GM20431 (cell line): Measurements from ENCODE around the gene SCCPDH.
"Not testable (repeated sequence)": the region's sequence is repeated elsewhere in the genome, so short reads cannot be mapped to it uniquely, and the experiment has no call there.

Experiments used
- in situ Hi-C: fragments of 300-500 bp; cut with MseI, MboI; formaldehyde crosslinking; loops from one replicate; pipeline ENCODE4 v1.15.0; 2020; ENCODE audit warnings: low sequenced_read_pairs; ENCODE audit not compliant: unreplicated experiment

The SCCPDH gene

GRCh38 chr1:246724016-246724730, at the start of gene SCCPDH:
Gene SCCPDH, plus strand, starts transcription at chr1:246724409. Its CDS starts 14 bp downstream, at chr1:246724423.
- in situ Hi-C loops = no loop called here

DNA sequence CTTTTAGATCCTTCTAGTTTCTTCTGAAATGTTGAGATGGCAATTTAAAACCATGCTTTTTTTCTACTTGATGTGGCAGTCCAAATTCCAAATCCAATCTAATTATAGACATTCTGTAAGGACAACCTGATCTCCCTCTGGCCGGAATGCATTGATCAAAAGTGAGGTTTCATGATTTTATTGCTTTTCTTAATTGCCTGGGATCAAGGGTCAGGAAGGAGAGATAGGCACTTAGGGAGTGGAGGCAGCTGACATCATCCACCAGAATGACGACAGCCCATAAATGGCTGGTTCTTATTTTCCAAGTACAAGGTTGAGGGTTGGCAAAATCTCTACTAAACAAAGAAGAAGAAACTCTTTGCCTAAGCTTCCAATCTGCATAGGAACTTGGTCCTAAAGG, 46.4 kb upstream of the SCCPDH start:
- in situ Hi-C loops = no loop called here

GRCh38 chr1:246678816-246679793, 45.1 kb upstream of the SCCPDH start:
- in situ Hi-C loops = no loop called here

- in situ Hi-C loops = no loop called here
Observed at GRCh38 chr1:246679794-246680177, 44.4 kb upstream of the SCCPDH start.

DNA sequence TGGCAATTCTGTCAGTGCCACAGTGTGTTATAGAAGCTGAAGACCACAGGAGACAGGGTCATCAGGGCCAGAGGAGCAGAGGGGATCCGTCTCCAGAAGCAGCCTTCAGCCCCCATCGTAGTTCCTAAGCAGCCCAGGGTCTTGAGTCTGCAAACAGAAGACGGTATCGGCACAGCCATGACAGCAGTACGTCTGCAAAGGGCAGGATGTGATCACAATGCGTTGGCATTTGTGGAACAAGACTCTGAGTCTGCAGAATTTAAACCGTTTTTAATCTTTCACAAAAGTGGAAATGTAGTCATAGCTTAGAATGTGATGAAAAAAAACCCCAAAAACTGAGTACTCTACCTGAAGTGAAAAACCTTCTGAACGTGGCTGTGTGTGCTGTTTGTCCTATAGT, 44.0 kb upstream of the SCCPDH start:
- in situ Hi-C loops = no loop called here

DNA sequence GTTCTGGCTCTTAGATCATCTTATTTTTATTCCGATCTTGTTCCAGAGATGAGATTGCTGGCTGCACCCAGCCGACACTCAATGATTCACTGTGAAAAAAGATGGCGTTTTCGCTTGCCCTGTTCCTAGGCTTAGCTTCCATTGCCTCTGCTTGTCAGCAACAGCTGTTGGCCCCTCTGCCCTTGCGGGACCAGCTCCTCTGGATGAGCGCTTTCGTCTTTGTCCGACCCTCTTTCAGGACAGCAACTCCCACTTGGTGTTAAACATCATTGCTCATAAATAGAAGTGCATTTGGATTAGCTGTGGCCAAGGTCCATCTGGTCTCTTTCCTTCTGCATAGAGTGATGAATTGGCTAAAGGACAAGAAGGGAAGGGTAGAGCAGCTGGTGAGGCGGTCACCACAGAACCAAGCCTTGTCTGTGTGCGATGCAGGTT, 43.5 kb upstream of the SCCPDH start:
- in situ Hi-C loops = no loop called here

- in situ Hi-C loops = no loop called here
Observed at GRCh38 chr1:246681900-246682895, 42.0 kb upstream of the SCCPDH start.

DNA sequence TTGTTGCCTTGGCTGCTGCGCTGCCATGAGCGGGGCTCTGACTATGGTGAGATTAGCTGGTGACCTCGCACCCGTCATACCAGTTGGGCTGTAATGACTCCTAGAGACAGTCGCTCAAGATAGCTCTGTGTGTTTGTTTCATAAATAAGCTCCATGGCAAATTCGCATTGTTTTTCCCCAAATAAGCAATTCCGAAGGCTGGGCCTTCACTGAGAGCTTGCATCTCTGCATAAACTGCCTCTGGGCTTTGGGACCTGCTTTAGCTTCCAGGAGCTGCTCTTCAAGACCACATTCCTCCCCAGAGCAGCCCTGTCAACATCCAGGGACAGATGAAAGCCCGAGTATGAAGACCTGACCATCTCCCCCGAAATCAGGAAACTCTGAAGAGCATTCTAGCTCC, 40.7 kb upstream of the SCCPDH start:
- in situ Hi-C loops = no loop called here

- in situ Hi-C loops = no loop called here
Observed at GRCh38 chr1:246687002-246687401, 37.2 kb upstream of the SCCPDH start.

DNA sequence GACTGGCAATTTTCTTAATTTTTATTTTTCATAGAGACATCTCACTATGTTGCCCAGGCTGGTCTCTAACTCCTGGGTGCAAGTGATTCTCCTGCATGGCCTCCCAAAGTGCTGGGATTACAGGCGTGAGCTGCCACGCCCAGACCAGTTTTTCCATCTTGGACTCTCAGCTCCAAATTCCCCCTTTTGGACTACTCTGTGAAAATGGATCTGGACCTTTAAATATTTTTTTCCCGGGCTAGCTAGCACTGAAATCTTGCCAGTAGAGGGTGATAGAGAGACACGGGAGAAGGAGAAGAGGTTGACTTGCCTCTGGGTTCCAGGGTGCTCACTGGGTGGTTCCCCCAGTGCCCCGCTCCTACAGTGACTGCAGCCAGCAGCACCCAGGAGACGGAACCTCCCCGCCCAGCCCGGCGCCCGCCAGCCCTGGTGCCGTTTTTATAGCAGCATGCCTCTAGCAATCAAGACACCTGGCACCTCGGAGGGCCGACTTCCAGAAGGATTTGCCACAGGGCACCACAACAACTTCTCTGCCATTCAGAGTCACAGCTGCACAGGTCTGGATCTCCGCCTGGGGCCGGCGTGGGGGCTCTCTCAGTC, 34.7 kb upstream of the SCCPDH start:
- in situ Hi-C loops = no loop called here

- in situ Hi-C loops = no loop called here
Observed at GRCh38 chr1:246690100-246690499, 34.1 kb upstream of the SCCPDH start.

DNA sequence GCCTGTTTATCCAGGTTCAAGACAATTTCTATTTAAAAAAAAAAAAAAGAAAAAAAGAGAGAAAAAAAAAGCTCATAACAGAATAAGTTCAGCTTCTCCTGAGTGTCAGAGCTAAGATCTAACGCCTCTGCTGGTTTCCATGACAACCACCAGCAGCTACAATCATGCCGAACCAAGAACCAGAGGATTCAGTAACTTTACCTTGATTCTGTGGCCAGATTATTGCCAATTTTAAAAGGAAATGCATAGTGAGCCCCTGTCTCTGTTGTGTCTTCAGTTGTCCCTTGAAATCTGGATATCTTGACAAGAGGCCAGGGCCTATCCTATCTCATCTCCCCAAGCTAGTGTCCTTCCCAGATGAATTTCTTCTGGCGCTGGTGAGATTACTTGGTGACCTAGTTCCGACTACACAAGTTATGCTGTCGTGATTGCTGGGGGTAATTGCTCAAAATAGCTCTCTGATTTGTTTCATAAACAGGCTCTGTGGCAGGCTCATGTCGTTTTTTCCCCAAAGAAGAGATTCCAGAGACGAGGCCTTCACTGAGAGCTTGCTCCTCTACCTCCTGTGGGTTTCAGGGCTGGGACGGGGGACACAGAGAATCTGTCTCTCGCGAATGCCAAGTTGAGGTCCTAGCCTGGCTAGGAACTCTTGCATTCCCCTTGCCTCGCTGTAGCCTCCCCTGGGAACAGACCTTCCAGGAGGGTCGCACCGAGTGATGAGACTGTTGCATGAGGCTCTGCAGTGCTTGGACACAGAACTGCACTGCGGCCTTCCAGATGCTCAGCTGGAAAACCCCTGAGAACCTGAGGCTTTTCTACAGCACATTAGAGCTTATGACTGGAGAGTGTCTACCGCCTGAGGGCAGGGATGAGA, 32.4 kb upstream of the SCCPDH start:
- in situ Hi-C loops = no loop called here

DNA sequence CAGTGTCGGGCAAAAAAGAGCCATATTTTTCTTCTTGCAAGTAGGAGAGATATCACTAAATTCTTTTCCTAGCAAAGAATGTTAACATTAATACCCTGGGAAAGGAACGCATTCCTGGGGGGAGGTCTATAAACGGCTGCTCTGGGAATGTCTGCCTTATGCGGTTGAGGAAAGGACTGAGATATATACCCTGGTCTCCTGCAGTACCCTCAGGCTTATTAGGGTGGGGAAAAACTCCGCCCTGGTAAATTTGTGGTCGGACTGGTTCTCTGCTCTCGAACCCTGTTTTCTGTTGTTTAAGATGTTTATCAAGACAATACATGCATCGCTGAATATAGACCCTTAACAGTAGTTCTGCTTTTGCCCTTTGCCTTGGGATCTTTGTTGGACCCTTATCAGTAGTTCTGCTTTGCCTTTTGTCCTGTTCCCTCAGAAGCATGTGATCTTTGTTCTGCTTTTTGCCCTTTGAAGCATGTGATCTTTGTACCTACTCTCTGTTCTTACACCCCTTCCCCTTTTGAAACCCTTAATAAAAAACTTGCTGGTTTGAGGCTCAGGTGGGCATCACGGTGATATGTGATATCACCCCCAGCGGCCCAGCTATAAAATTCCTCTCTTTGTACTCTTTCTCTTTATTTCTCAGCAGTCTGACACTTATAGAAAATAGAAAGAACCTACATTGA, 29.9 kb upstream of the SCCPDH start:
- in situ Hi-C loops = not testable (repeated sequence)

DNA sequence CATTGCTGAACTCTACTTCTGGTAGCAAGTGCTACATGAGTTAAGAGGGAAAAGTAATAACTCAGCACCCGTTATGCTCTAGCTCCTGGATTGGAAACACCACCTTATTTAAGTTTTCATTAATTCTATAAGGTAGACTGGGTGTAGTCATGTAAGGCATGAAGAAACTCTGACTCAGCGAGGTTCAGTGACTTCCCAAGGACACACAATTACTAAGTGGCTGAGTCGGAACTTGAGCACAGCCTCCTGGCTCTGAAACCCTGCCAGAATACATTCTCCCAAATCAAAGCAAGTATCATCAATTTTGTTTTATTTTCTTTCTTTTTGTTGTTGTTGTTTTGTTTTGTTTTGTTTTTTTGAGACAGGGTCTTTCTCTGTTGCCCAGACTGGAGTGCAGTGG, 29.1 kb upstream of the SCCPDH start:
- in situ Hi-C loops = no loop called here

DNA sequence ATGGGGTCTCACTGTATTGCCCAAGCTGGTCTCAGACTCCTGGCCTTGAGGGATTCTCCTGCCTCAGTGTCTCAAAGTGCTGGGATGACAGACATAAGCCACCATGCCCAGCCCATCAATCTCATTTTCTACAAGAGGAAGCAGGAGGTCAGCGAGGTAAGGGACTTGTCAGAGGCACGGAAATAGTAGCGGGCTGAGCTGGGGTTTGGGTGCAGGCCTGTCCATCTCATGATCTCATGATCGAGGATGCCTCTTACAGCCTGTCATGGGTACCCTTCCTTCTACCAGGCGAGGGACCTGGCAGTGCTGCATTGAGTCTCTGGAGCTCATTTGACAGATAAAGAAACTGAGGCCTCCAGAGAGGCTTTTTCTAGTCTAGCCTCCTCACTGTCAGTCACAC, 28.5 kb upstream of the SCCPDH start:
- in situ Hi-C loops = no loop called here

DNA sequence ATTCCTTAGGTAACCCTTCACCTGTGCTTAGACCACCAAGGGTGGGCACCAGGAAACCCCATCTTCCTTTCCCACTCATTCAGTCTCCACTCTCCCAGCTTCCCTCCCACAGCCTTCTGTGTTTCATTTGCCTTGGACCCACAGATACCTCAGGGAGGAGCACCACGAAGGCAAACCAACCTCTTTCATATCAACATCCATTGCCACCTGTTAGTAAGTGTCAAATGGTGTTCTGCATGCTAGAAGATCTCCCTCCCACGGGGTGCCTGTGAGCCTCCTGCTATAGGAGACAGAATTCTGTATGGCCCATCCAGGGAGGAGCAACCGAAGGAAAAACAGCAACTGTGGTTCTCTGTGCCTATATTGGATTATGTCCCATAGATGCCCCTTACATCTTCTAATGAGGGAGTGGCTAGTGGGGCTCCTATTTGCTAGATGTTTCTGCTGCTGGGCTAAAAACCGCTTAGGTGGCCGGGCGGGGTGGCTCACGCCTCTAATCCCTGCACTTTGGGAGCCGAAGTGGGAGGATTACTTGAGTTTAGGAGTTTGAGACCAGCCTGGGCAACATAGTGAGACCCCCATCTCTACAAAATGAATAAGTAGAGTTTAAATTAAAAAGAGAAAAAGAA, 25.6 kb upstream of the SCCPDH start:
- in situ Hi-C loops = no loop called here

- in situ Hi-C loops = no loop called here
Observed at GRCh38 chr1:246699095-246699735, 25.0 kb upstream of the SCCPDH start.
